HG03354 (cell line): ENCODE data around the gene ADGRD2.

Source experiments
- ATAC-seq: cut with Tn5 transposase; IDR thresholded peaks from one replicate; pipeline ENCODE4 v1.9.1; 2021; ENCODE audit warnings: mild to moderate bottlenecking; ENCODE audit not compliant: unreplicated experiment, poor library complexity, severe bottlenecking

The ADGRD2 gene

GRCh38 chr9:124454296-124454695 is 4.0 kb downstream of the ADGRD2 start:
- no peak for ATAC-seq

DNA sequence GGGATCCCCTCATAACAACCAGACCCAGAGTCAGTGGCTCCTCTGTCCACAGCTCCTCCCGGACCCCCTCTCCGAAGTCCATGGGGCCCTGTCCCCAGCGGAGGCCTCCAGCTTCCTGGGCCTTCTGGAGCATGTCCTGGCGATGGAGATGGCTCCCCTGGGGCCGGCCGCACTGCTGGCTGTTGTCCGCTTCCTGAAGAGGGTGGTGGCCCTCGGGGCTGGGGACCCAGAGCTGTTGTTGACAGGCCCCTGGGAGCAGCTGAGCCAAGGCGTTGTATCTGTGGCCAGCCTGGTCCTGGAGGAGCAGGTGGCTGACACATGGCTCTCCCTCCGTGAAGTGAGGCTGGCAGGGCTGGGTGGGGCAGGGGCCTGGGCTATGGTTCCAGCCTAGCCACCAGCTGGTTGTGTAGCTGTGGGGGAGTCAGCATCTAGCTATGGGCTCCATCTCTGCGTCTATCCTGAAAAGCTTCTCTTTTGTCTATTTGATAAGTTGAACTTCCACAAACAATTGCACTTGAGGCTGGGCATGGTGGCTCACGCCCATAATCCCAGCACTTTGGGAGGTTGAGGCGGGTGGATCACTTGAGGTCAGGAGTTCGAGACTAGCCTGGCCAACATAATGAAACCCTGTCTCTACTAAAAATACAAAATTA is 4.7 kb downstream of the ADGRD2 start:
- no peak for ATAC-seq

DNA sequence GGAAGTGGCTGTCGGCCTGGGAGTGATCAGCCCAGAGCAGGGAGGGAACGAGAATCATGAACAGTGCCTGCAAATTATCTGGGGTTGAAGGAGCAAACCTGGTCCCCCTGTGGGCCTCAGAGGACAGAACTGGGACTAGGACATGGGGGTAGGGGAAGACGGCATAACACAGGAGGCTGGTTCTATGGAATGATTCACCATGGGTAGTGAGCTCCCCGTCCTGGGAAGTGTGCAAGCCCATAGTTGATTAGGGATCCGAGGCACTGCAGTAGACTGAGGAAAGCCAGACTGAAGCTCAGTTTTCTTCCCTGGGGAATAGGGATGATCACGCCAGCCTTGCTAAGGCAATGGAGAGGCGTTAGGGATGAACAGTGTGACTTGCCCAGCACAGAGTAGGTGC is 5.6 kb downstream of the ADGRD2 start:
- no peak for ATAC-seq

DNA sequence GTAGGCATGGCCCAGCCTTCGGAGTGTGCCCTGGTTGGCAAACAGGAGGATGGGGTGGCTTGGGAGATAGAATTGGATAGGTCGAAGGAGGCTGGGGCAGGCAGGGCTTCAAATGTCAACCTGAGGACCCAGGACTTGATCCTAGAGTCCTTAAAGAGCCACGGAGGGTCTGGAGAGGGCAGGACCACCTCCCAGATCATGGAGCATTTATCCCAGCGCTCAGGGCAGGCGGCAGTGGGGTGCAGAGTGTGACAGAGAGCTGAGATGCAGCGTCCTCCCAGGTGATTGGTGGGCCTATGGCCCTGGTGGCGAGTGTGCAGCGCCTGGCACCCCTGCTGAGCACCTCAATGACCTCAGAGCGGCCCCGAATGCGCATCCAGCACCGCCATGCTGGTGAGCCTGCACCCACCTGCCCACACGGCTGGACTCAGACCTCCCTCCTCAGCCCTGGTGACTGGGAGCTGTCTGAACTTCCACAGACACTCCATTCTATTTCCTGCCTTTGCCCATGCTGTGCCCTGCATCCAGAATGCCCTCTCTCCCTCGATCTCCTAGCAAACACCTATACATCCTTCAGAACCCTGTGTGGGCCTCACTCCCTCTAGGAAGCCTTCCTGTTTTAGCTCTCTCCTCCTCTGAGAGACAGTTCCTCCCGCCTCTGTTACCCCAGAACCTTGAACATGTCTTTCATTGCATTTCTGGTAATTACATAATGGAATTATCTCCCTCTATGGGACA is 6.3 kb downstream of the ADGRD2 start:
- ATAC-seq: no peak

- ATAC-seq: no peak
These were observed 7.0 kb downstream of the ADGRD2 start for GRCh38 chr9:124457079-124457886.

DNA sequence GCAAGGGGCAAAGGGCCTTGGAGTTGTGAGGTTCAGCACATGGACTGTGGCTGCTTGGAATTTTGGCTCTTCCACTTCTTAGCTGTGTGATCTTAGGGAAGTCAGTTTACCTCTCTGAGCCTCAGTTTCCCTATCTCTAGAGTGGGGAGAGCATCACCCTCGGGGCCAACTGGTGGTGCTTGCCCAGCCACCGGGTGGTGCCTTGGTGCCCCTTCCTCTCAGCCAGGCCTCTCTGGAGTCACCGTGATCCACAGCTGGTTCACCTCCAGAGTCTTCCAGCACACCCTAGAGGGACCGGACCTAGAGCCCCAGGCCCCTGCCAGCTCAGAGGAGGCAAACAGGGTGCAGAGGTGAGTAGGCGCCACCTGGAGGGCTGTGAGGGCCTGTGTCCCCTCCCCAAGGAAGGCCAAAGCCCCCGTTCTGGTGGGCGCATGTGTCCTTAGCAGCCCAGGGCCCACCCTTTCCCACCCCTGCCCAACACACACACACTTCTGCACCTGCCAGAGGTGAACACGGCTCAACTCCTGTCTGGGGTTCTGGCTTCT is 7.7 kb downstream of the ADGRD2 start:
- ATAC-seq: no peak

GRCh38 chr9:124458441-124458840 is 8.2 kb downstream of the ADGRD2 start:
- no peak for ATAC-seq

DNA sequence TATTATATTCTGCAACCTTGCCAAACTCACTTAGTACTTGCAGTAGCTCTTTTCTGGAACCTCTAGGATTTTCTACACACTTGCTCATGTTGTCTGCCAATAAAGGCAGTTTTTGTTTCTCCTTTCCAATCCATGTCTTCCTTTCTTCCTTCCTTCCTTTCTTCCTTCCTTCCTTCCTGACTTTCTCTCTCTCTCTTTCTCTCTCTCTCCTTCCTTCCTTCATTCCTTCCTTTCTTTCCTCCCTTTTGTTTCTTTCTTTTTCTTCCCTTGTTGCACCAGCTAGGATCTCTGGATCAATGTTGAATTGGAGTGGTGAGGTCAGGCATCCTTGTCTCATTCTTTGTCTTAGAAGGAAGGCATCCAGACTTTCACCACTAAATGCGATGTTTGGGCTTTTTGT is 12.5 kb downstream of the ADGRD2 start:
- no peak for ATAC-seq

- ATAC-seq: no peak
These were observed 15.5 kb downstream of the ADGRD2 start for GRCh38 chr9:124465736-124466135.

DNA sequence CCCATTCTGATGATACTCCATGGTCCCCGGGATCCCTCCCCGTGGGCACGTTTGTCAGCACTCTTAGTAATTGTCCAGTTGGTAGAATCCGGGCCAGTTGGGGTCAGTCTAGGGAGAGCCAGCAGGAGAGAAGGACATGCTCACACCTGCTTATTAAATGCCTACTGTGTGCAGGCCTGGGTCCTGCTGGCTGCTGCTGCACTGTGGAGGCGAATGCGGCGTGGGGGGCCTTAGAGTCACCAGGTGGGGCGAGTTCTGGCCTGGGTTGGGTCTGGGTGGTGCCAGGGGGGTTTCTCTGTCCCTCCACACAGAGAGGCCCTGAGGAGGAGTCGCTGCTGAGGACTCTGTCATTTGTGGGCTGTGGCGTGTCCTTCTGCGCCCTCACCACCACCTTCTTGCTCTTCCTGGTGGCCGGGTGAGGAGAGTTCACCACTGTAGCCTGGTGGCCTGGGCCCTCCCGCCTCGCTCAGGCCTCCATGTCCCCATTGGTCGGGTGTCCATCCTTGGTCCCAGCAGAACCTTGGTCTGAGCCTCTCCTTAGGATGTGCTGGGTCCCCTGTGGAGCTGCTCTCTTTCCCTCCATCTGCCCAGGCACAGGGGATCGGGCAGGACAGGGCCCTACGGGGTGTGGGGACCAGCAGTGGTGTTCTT is 17.3 kb downstream of the ADGRD2 start:
- ATAC-seq: no peak

GRCh38 chr9:124468061-124468740 is 17.9 kb downstream of the ADGRD2 start:
- no peak for ATAC-seq

DNA sequence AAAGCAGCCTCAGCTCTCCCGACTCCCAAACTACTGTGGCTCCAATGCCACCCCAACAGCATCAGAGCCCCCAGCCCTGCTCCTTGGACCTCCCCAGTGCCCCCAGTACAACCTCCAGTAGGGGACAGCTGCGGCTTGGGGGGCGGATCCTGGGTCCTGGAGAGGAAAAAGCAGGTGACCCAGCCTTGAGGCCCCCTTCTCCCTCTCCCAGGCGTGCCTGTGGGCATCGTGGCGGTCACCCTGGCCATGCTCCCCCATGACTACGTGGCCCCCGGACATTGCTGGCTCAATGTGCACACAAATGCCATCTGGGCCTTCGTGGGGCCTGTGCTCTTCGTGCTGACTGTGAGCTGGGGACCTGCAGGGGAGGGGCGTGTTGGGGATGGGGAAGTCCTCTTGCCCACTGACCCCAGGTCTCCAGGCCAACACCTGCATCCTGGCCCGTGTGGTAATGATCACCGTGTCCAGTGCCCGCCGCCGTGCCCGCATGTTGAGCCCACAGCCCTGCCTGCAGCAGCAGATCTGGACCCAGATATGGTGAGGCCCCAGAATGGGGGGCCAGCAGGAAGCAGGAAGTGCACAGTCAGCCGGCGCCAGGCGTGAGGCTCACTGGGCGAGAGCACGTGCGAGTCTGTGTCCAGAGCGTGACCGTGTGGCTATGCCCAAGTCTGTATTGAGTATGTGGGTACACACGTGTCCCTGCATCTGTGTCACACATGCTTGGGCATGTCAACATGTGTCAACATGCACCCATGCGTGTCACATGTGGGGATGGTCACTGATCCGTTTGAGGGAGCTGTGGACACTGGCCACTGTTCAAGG is 19.0 kb downstream of the ADGRD2 start:
- ATAC-seq: no peak

- no peak for ATAC-seq
These were observed 20.1 kb downstream of the ADGRD2 start for GRCh38 chr9:124470306-124470705.

GRCh38 chr9:124470726-124471125 is 20.5 kb downstream of the ADGRD2 start:
- ATAC-seq: no peak

DNA sequence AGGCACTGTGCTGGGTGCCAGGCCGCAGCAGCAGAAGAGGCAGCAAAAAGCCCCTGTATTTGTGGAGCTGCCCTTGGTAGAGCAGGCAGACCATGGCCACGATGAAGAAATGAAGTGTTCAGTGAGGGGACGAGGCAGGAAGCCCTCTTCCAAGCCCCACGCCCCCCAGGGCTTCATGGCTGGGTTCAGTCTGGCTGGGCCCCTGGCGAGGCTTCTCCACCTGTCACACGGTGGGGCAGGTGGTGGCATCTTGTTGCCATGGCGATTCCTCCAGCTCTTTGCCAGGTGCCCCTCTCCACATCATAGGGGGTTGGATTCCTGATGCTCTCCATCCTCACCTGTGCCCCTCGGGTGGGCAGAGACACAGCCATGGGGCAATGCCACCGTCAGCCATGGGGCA is 21.5 kb downstream of the ADGRD2 start:
- ATAC-seq: no peak

GRCh38 chr9:124472770-124473169 is 22.5 kb downstream of the ADGRD2 start:
- ATAC-seq: no peak

DNA sequence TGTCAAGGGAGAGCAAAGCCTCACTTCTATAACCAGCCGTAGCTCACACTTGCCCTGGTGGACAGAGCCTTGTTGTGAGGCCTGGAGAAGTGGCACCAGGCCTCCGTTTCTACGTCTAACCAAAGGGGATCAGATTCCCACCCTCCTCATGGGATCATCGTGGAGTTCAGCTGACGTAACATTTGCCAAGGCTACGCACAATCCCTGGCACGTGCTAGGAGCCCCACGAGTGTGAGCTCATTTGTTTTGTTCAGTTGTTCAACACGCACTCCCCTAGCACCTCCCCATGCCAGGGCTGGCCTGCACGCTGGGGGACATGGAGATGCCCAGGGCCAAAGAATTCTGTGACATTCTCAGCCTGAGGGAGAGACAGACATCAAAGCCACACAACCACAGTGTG is 23.1 kb downstream of the ADGRD2 start:
- no peak for ATAC-seq

- ATAC-seq: no peak
These were observed 23.9 kb downstream of the ADGRD2 start for GRCh38 chr9:124474151-124474550.
